Measurements from ENCODE around the gene FAM187B. TPM values are rescaled to one million over a fixed set of nuclear protein-coding genes. Genes with fewer than 3 reads are reported as not detected.
"Not testable (repeated sequence)": the region's sequence is repeated elsewhere in the genome, so short reads cannot be mapped to it uniquely, and the experiment has no call there.

FAM187B gene
- total RNA-seq, 1 donor from 2014 or later, result not detected

DNA sequence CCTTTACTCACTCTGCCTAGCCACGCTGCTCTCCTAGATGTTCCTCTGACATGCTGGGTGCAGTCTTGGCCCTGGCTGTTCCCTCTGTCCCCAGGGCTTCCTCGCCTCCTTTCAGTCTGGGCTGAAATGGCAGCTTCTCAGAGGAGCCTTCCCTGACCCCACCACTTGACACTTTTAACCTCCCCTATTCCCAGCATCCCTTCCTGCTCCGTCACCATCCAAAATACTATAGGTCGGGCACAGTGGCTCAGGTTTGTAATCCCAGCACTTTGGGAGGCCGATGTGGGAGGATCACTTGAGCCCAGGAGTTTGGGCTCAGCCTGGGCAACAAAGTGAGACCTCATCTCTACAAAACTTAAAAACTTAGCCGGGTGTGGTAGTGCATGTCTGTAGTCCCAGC is 2.6 kb downstream of the FAM187B start:
- no peak for DNase-seq (ENCODE audit: low spot score in 2 of 2)
- intact Hi-C loops (cut with DNase I), result no loop called here

DNA sequence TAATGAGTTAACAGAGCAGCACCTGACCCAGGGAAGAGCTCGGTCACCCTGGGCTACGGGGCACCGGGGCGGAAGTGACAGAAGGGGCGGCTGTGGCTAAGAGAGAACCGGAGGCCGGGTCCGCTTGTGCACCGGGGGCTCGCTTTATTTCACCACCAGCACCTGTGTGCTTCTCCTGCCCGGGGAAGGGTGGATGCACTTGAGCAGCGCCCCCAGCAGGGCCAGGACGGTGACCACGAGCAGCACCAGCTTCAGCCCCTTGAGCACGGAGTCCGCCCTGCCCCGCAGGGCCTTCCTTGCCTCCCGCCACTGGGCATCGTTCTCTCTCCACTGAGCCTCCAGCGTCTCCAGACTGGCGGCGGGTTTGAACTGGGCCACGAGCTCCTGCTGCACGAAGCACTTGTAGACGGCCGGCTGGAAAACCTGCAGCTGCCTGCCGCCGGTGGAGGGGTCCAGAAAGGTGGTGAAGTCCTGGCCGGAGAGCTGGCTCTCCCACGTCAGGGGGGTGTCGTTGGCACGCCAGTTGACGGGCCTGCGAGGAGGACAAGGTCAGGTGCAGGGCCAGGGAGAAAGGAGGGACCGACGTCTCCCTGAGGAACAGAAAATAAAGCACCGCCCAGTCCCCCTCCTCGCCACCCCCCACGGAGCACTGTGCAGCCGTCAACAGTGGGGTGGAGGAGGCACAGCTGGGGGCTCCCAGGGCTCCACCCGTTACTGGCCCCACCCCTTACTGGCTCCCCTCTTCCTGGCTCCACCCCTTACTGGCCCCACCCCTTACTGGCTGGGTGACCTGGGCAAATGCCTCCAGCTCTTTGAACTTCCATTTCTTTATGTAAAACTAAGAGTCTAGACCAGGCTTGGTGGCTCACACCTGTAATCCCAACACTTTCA is 3.6 kb downstream of the FAM187B start:
- DNase-seq (ENCODE audit: low spot score in 2 of 2), result no peak
- Histone ChIP-seq H3K36me3 (no peaks in the 10 kb centered on the region), H3K27me3 (no peaks in the 10 kb centered on the region), H3K4me1 (no peaks in the 10 kb centered on the region), H3K27ac (no peak overlapping the region), H3K9me3 (no peaks in the 10 kb centered on the region), H3K4me3 (no peak overlapping the region)
- intact Hi-C loops (cut with DNase I), result no loop called here
- TF ChIP-seq, protein P1, sequence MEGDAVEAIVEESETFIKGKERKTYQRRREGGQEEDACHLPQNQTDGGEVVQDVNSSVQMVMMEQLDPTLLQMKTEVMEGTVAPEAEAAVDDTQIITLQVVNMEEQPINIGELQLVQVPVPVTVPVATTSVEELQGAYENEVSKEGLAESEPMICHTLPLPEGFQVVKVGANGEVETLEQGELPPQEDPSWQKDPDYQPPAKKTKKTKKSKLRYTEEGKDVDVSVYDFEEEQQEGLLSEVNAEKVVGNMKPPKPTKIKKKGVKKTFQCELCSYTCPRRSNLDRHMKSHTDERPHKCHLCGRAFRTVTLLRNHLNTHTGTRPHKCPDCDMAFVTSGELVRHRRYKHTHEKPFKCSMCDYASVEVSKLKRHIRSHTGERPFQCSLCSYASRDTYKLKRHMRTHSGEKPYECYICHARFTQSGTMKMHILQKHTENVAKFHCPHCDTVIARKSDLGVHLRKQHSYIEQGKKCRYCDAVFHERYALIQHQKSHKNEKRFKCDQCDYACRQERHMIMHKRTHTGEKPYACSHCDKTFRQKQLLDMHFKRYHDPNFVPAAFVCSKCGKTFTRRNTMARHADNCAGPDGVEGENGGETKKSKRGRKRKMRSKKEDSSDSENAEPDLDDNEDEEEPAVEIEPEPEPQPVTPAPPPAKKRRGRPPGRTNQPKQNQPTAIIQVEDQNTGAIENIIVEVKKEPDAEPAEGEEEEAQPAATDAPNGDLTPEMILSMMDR (IDR thresholded peaks at IDR 0.05), result no peak

More for the DNA sequence above, 2.6 kb downstream of the FAM187B start:
- TF ChIP-seq, protein P1 (IDR thresholded peaks at IDR 0.05), result no peak
- no peaks in the 10 kb centered on the region for H3K36me3 ChIP-seq
- H3K4me1 ChIP-seq, result no peaks in the 10 kb centered on the region
- H3K4me3 ChIP-seq, result no peak overlapping the region
- H3K9me3 ChIP-seq, result no peaks in the 10 kb centered on the region
- H3K27me3 ChIP-seq, result no peaks in the 10 kb centered on the region
- H3K27ac ChIP-seq, result no peak overlapping the region

GRCh38 chr19:35223862-35224505 is 4.6 kb downstream of the FAM187B start:
- H3K9me3 ChIP-seq, result no peaks in the 10 kb centered on the region
- H3K4me3 ChIP-seq, result no peak overlapping the region
- H3K27me3 ChIP-seq, result no peaks in the 10 kb centered on the region
- no peak for DNase-seq (ENCODE audit: low spot score in 2 of 2)
- intact Hi-C loops (cut with DNase I), result no loop called here
- no peaks in the 10 kb centered on the region for H3K36me3 ChIP-seq
- TF ChIP-seq, protein P1 (IDR thresholded peaks at IDR 0.05), result no peak
- H3K27ac ChIP-seq, result no peak overlapping the region
- no peaks in the 10 kb centered on the region for H3K4me1 ChIP-seq

DNA sequence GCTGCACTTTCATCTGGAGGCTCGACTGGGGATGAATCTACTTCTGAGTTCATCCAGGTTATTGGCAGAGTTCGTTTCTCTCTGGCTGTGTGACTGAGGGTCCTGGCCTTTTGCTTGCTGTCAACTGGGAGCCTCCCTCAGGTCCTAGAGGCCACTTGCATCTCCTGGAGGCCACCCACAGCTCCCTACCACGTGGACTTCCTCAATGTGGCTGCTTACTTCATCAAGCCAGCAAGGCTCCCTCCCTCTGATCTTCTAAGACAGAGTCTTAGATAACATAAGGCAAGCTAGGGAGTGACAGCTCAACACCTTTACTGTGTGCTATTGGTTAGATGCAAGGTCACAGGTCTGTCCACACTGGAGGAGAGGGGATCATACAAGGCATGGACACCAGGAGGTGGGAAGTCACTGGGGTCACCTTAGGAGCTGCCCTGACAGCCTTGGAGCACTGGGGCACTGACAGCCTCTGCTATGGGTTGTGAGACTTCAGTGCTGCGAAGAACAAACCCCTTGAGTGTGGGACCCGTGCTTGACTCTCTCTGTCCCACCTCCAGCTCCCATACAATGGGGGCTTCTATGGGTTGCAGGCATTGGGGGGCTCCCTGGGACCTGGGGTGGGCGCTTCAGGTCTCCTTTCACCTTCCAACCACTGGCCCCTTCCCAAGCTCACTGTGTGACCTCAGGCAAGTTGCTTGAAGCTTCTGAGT is 5.3 kb downstream of the FAM187B start:
- intact Hi-C loops (cut with DNase I), result no loop called here
- TF ChIP-seq, protein P1 (IDR thresholded peaks at IDR 0.05), result no peak
- no peak overlapping the region for H3K4me3 ChIP-seq
- no peak overlapping the region for H3K27ac ChIP-seq
- H3K36me3 ChIP-seq, result no peaks in the 10 kb centered on the region
- no peaks in the 10 kb centered on the region for H3K4me1 ChIP-seq
- no peaks in the 10 kb centered on the region for H3K27me3 ChIP-seq
- no peak for DNase-seq (ENCODE audit: low spot score in 2 of 2)
- no peaks in the 10 kb centered on the region for H3K9me3 ChIP-seq

GRCh38 chr19:35222373-35223015 is 6.0 kb downstream of the FAM187B start:
- no peak overlapping the region for H3K27ac ChIP-seq
- TF ChIP-seq, protein P1 (IDR thresholded peaks at IDR 0.05), result no peak
- no peak overlapping the region for H3K4me3 ChIP-seq
- no peaks in the 10 kb centered on the region for H3K9me3 ChIP-seq
- no peak for DNase-seq (ENCODE audit: low spot score in 2 of 2)
- H3K27me3 ChIP-seq, result no peaks in the 10 kb centered on the region
- H3K36me3 ChIP-seq, result no peaks in the 10 kb centered on the region
- intact Hi-C loops (cut with DNase I), result no loop called here
- no peaks in the 10 kb centered on the region for H3K4me1 ChIP-seq

DNA sequence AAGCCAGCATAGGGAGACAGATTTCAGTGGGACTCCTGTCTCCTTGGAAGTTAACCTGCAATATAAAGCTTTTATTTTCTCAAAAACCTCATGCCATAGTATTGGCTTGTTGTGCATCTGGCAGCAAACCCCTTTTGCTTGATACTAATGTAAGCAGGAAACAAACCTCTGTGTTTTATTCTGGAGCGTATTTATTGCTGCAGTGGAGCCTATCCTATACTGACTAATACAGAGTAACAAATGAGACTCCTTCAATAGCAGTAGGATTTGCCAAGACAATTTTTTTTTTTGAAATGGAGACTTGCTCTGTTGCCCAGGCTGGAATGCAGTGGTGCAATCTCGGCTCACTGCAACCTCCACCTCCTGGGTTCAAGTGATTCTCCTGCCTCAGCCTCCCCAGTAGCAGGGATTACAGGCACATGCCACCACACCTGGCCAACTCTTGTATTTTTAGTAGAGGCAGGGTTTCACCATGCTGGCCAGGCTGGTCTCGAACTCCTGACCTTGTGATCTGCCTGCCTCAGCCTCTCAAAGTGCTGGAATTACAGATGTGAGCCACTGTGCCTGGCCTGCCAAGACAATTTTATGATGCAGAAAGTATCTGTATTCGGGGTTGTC is 7.5 kb downstream of the FAM187B start:
- H3K36me3 ChIP-seq; intact Hi-C loops (cut with DNase I); H3K4me3 ChIP-seq; H3K4me1 ChIP-seq; H3K27ac ChIP-seq; H3K27me3 ChIP-seq; H3K9me3 ChIP-seq: not testable (repeated sequence)
- DNase-seq (ENCODE audit: low spot score in 2 of 2), result peak in 1 of 2 donors; percentile 15

Data from ascending aorta (tissue), 2 donors.